HG03103 (cell line): ENCODE results near the gene NDFIP1.
A peak's percentile ranks its signal among the peaks of the same experiment; 100 is the strongest.

Experiments used
- ATAC-seq: cut with Tn5 transposase; IDR thresholded peaks from one replicate; pipeline ENCODE4 v1.9.1; 2021; ENCODE audit warnings: low read depth; ENCODE audit not compliant: unreplicated experiment

NDFIP1 gene

GRCh38 chr5:142117579-142118151 lies 9.1 kb downstream of the NDFIP1 start:
- no peak for ATAC-seq

GRCh38 chr5:142118155-142118686 lies 9.6 kb downstream of the NDFIP1 start:
- ATAC-seq = no peak

- ATAC-seq = no peak
Measured at GRCh38 chr5:142119051-142119625, 10.6 kb downstream of the NDFIP1 start.

GRCh38 chr5:142120247-142120935 lies 11.8 kb downstream of the NDFIP1 start:
- no peak for ATAC-seq

GRCh38 chr5:142122121-142122520 lies 13.5 kb downstream of the NDFIP1 start:
- no peak for ATAC-seq

- no peak for ATAC-seq
Measured at GRCh38 chr5:142125378-142125777, 16.8 kb downstream of the NDFIP1 start.

GRCh38 chr5:142125963-142126362 lies 17.4 kb downstream of the NDFIP1 start:
- no peak for ATAC-seq

GRCh38 chr5:142128675-142129208 lies 20.2 kb downstream of the NDFIP1 start:
- no peak for ATAC-seq

- no peak for ATAC-seq
Measured at GRCh38 chr5:142129446-142130066, 21.0 kb downstream of the NDFIP1 start.

- ATAC-seq = no peak
Measured at GRCh38 chr5:142131394-142131793, 22.8 kb downstream of the NDFIP1 start.

GRCh38 chr5:142132916-142133315 lies 24.3 kb downstream of the NDFIP1 start:
- ATAC-seq = no peak

GRCh38 chr5:142133330-142134206 lies 25.0 kb downstream of the NDFIP1 start:
- ATAC-seq = no peak

- no peak for ATAC-seq
Measured at GRCh38 chr5:142134331-142135010, 25.9 kb downstream of the NDFIP1 start.

- no peak for ATAC-seq
Measured at GRCh38 chr5:142141463-142141862, 32.9 kb downstream of the NDFIP1 start.

- ATAC-seq = no peak
Measured at GRCh38 chr5:142143878-142144277, 35.3 kb downstream of the NDFIP1 start.

GRCh38 chr5:142145106-142145900 lies 36.7 kb downstream of the NDFIP1 start:
- peak; percentile 90 for ATAC-seq

- no peak for ATAC-seq
Measured at GRCh38 chr5:142149363-142149762, 40.8 kb downstream of the NDFIP1 start.

GRCh38 chr5:142150431-142150830 lies 41.9 kb downstream of the NDFIP1 start:
- ATAC-seq = no peak
